Activated T-cell treated with anti-CD3 and anti-CD28 coated beads, Interleukin-2, amount 50 U/mL, for 4 hours (primary cell): ENCODE measurements around the gene ZNF689. TPM values are rescaled to one million over a fixed set of nuclear protein-coding genes. Genes with fewer than 3 reads are reported as not detected.
A peak's percentile ranks its signal among the peaks of the same experiment; 100 is the strongest.
"Not testable (repeated sequence)": the region's sequence is repeated elsewhere in the genome, so short reads cannot be mapped to it uniquely, and the experiment has no call there.

Source experiments
- ATAC-seq, 2 donors: fragments of 200-7000 bp; cut with Tn5 transposase; one replicate each; pipeline ENCODE4 v1.10.0; 2021
- DNase-seq: peaks from one replicate; pipeline ENCODE4 v3.0.0-alpha.2; 2020
- H3K27me3 Mint-ChIP-seq: one replicate; pipeline ENCODE4 v1.8.0; 2021; ENCODE audit warnings: low read depth, mixed read lengths
- H3K36me3 Mint-ChIP-seq: one replicate; pipeline ENCODE4 v1.8.0; 2022; ENCODE audit warnings: mixed read lengths; ENCODE audit not compliant: insufficient read depth
- H3K4me1 Mint-ChIP-seq: one replicate; pipeline ENCODE4 v1.8.0; 2021; ENCODE audit warnings: low read depth, mixed read lengths
- H3K4me3 Mint-ChIP-seq: one replicate; pipeline ENCODE4 v1.8.0; 2021; ENCODE audit warnings: mild to moderate bottlenecking, moderate library complexity, mixed read lengths
- H3K9me3 Mint-ChIP-seq: one replicate; pipeline ENCODE4 v1.8.0; 2021; ENCODE audit warnings: mixed read lengths
- total RNA-seq, 3 donors: library from RNA; stranded (reverse); gene quantifications; one replicate each; pipeline ENCODE4 v1.2.1, GENCODE V29; 2021

ZNF689 gene
- total RNA-seq, 3 donors from 2014 or later = 15.4 to 16.9 (median 16.0) TPM

- ATAC-seq = no peak
- no peaks in the 10 kb centered on the region for H3K36me3 Mint-ChIP-seq
- no peaks in the 10 kb centered on the region for H3K27me3 Mint-ChIP-seq
- no peak overlapping the region for H3K4me3 Mint-ChIP-seq
- no peaks in the 10 kb centered on the region for H3K4me1 Mint-ChIP-seq
- no peak for DNase-seq
- no peaks in the 10 kb centered on the region for H3K9me3 Mint-ChIP-seq
Observed at GRCh38 chr16:30592871-30593270, 17.3 kb downstream of the ZNF689 start.

- H3K9me3 Mint-ChIP-seq, H3K27me3 Mint-ChIP-seq, H3K4me3 Mint-ChIP-seq, H3K36me3 Mint-ChIP-seq, DNase-seq, ATAC-seq, H3K4me1 Mint-ChIP-seq: not testable (repeated sequence)
Observed at GRCh38 chr16:30590869-30591268, 19.3 kb downstream of the ZNF689 start.

DNA sequence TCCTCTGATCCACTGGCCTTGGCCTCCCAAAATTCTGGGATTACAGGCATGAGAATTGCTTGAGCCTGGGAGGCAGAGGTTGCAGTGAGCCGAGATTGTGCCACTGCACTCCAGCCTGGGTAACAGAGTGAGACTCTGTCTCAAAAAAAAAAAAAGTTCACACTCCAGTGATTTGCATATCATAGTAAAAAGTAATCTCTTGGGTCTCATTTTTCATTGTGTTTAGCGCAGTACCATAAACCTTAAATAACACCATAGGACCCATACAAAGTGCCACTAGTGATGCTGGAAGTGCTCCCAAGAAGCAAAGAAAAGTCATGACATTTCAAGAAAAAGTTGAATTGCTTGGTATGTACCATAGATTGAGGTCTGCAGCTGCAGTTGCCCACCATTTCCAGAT lies 20.6 kb downstream of the ZNF689 start:
- not testable (repeated sequence) for H3K4me3 Mint-ChIP-seq, H3K36me3 Mint-ChIP-seq, ATAC-seq, H3K27me3 Mint-ChIP-seq, DNase-seq, H3K9me3 Mint-ChIP-seq
- peaks cover 15% of the 10 kb centered on the region for H3K4me1 Mint-ChIP-seq

- no peak overlapping the region for H3K4me3 Mint-ChIP-seq
- H3K4me1 Mint-ChIP-seq = peaks cover 20% of the 10 kb centered on the region
- H3K27me3 Mint-ChIP-seq = no peaks in the 10 kb centered on the region
- H3K9me3 Mint-ChIP-seq = no peaks in the 10 kb centered on the region
- no peak for DNase-seq
- ATAC-seq = no peak
- no peaks in the 10 kb centered on the region for H3K36me3 Mint-ChIP-seq
Observed at GRCh38 chr16:30588651-30589050, 21.5 kb downstream of the ZNF689 start.

DNA sequence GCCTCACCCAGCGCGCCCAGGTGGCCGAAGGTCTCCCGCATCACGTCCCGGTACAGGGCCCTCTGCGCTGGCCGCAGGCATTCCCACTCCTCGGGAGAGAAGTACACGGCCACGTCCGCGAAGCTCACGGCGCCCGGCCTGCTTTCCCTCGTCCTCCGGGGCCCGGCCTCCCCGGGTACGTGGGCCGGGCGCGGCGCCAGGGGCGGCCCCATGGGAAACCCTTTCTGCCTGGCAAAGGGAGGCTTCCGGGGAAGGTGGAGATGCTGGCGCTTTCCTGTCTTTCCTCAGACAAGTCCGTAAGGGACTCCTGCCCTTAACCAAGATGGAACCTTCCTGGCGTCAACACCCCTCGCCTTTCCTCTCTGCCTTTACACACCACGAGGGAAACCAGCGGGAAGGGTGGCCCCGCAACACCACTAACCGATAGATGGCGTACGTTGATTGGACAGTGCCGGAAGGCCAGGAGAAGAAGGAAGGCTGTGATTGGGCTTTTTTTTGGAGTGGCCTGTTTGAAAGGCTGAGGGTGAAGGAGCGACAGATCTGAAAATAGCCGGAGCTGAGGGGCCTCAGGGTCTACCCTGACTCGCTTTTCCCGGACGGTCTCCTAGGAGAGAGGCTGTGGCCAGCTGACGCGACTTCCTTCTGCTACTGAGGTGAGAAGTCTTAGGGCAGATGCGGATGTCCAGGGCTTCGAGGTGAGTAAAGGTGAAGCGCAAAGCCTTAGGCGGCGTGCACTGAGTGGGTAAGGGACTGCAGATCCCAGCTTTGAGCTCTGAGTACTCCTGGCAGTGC lies 24.6 kb downstream of the ZNF689 start, which contains the start of gene ZNF785:
Gene ZNF785 (minus strand): TSS at position 298 of the 792 bp plus-strand sequence. CDS start 86 bp downstream, at position 212.
- H3K36me3 Mint-ChIP-seq = peaks cover 7% of the 10 kb centered on the region
- ATAC-seq (peak; percentile 97 to 98), DNase-seq (peak; percentile 88)
- peak within 1 kb of the TSS; percentile 90 for H3K4me3 Mint-ChIP-seq
- peaks cover 24% of the 10 kb centered on the region for H3K4me1 Mint-ChIP-seq
- no peaks in the 10 kb centered on the region for H3K9me3 Mint-ChIP-seq
- H3K27me3 Mint-ChIP-seq = no peaks in the 10 kb centered on the region

GRCh38 chr16:30585022-30585399 lies 25.2 kb downstream of the ZNF689 start:
- DNase-seq (no peak), ATAC-seq (peak; percentile 29 to 46)
- H3K4me1 Mint-ChIP-seq = peaks cover 24% of the 10 kb centered on the region
- no peaks in the 10 kb centered on the region for H3K27me3 Mint-ChIP-seq
- H3K4me3 Mint-ChIP-seq = peak overlapping the region; percentile 90
- H3K9me3 Mint-ChIP-seq = no peaks in the 10 kb centered on the region
- peaks cover 7% of the 10 kb centered on the region for H3K36me3 Mint-ChIP-seq

GRCh38 chr16:30582611-30583340 lies 27.4 kb downstream of the ZNF689 start:
- Mint-ChIP-seq H3K27me3 (no peaks in the 10 kb centered on the region), H3K4me1 (peaks cover 24% of the 10 kb centered on the region), H3K9me3 (no peaks in the 10 kb centered on the region), H3K36me3 (peaks cover 7% of the 10 kb centered on the region), H3K4me3 (no peak overlapping the region)
- ATAC-seq = no peak
- DNase-seq = no peak

GRCh38 chr16:30581457-30581856 lies 28.7 kb downstream of the ZNF689 start:
- DNase-seq = no peak
- H3K36me3 Mint-ChIP-seq = peaks cover 7% of the 10 kb centered on the region
- H3K4me1 Mint-ChIP-seq = peaks cover 22% of the 10 kb centered on the region
- ATAC-seq = no peak
- H3K27me3 Mint-ChIP-seq = no peaks in the 10 kb centered on the region
- no peak overlapping the region for H3K4me3 Mint-ChIP-seq
- no peaks in the 10 kb centered on the region for H3K9me3 Mint-ChIP-seq

DNA sequence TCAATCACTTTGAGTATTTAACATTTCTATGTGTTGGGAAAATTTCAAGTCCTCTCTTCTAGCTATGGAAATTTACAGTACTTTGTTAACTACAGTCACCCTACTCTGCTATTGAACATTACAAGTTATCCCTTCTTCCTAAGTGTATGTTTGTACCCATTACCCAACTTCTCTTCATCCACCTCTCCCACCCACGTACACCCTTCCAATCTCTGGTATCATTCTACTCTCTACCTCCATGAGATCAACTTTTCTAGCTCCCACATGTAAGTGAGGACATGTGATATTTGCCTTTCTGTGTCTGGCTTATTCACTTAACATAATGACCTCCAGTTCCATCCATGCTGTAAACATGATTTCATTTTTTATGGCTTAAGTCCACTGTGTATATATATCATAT lies 35.5 kb downstream of the ZNF689 start:
- ATAC-seq = no peak
- no peaks in the 10 kb centered on the region for H3K36me3 Mint-ChIP-seq
- H3K27me3 Mint-ChIP-seq = no peaks in the 10 kb centered on the region

GRCh38 chr16:30571445-30572322 lies 38.5 kb downstream of the ZNF689 start, which contains the start of gene ZNF688:
Gene ZNF688, minus strand, starts transcription at chr16:30571714. Its CDS starts 85 bp downstream, at chr16:30571629.
- Mint-ChIP-seq H3K9me3 (no peaks in the 10 kb centered on the region), H3K36me3 (no peaks in the 10 kb centered on the region), H3K4me1 (peaks cover 35% of the 10 kb centered on the region), H3K27me3 (no peaks in the 10 kb centered on the region), H3K4me3 (peak within 1 kb of the TSS; percentile 82)
- ATAC-seq (peak; percentile 80 to 84), DNase-seq (peak; percentile 92)

More for the DNA sequence above, 35.5 kb downstream of the ZNF689 start:
- no peak for DNase-seq
- H3K9me3 Mint-ChIP-seq = no peaks in the 10 kb centered on the region
- no peak overlapping the region for H3K4me3 Mint-ChIP-seq
- H3K4me1 Mint-ChIP-seq = peaks cover 18% of the 10 kb centered on the region

GRCh38 chr16:30570636-30571444 lies 39.3 kb downstream of the ZNF689 start:
- peaks cover 43% of the 10 kb centered on the region for H3K4me1 Mint-ChIP-seq
- H3K36me3 Mint-ChIP-seq = no peaks in the 10 kb centered on the region
- ATAC-seq (no peak), DNase-seq (no peak)
- H3K9me3 Mint-ChIP-seq = no peaks in the 10 kb centered on the region
- peak overlapping the region; percentile 82 for H3K4me3 Mint-ChIP-seq
- no peaks in the 10 kb centered on the region for H3K27me3 Mint-ChIP-seq

- H3K4me3 Mint-ChIP-seq = peak overlapping the region; percentile 29
- no peaks in the 10 kb centered on the region for H3K36me3 Mint-ChIP-seq
- H3K4me1 Mint-ChIP-seq = peaks cover 43% of the 10 kb centered on the region
- no peaks in the 10 kb centered on the region for H3K9me3 Mint-ChIP-seq
- DNase-seq (no peak), ATAC-seq (no peak)
- no peaks in the 10 kb centered on the region for H3K27me3 Mint-ChIP-seq
Observed at GRCh38 chr16:30569746-30570635, 40.2 kb downstream of the ZNF689 start.

- no peaks in the 10 kb centered on the region for H3K27me3 Mint-ChIP-seq
- H3K9me3 Mint-ChIP-seq = no peaks in the 10 kb centered on the region
- ATAC-seq (no peak), DNase-seq (no peak)
- no peak overlapping the region for H3K4me3 Mint-ChIP-seq
- peaks cover 43% of the 10 kb centered on the region for H3K4me1 Mint-ChIP-seq
- no peaks in the 10 kb centered on the region for H3K36me3 Mint-ChIP-seq
Observed at GRCh38 chr16:30569281-30569680, 40.9 kb downstream of the ZNF689 start.
